ENCODE measurements around the gene VAV2.
A peak's percentile ranks its signal among the peaks of the same experiment; 100 is the strongest.

Gene VAV2

GRCh38 chr9:133733796-133734533 is 258.2 kb downstream of the VAV2 start:
- no peak for DNase-seq (ENCODE audit: low read depth in 1 of 2, low spot score in 1 of 2)

- no peak for DNase-seq (ENCODE audit: low read depth in 1 of 2, low spot score in 1 of 2)
These were observed 258.7 kb downstream of the VAV2 start for GRCh38 chr9:133733421-133733795.

GRCh38 chr9:133732639-133733408 is 259.3 kb downstream of the VAV2 start:
- no peak for DNase-seq (ENCODE audit: low read depth in 1 of 2, low spot score in 1 of 2)

- DNase-seq (ENCODE audit: low read depth in 1 of 2, low spot score in 1 of 2) = no peak
These were observed 260.1 kb downstream of the VAV2 start for GRCh38 chr9:133731876-133732638.

GRCh38 chr9:133730994-133731715 is 261.0 kb downstream of the VAV2 start:
- DNase-seq (ENCODE audit: low read depth in 1 of 2, low spot score in 1 of 2) = no peak

GRCh38 chr9:133729617-133730281 is 262.4 kb downstream of the VAV2 start:
- DNase-seq (ENCODE audit: low read depth in 1 of 2, low spot score in 1 of 2) = no peak

- no peak for DNase-seq (ENCODE audit: low read depth in 1 of 2, low spot score in 1 of 2)
These were observed 263.1 kb downstream of the VAV2 start for GRCh38 chr9:133728856-133729616.

- DNase-seq (ENCODE audit: low read depth in 1 of 2, low spot score in 1 of 2) = no peak
These were observed 264.2 kb downstream of the VAV2 start for GRCh38 chr9:133727876-133728441.

- DNase-seq (ENCODE audit: low read depth in 1 of 2, low spot score in 1 of 2) = no peak
These were observed 264.7 kb downstream of the VAV2 start for GRCh38 chr9:133727277-133727875.

- DNase-seq (ENCODE audit: low read depth in 1 of 2, low spot score in 1 of 2) = peak; percentile 37 to 49
These were observed 265.5 kb downstream of the VAV2 start for GRCh38 chr9:133726401-133727276.

- DNase-seq (ENCODE audit: low read depth in 1 of 2, low spot score in 1 of 2) = no peak
These were observed 266.2 kb downstream of the VAV2 start for GRCh38 chr9:133725886-133726285.

- no peak for DNase-seq (ENCODE audit: low read depth in 1 of 2, low spot score in 1 of 2)
These were observed 273.4 kb downstream of the VAV2 start for GRCh38 chr9:133718563-133719315.

- DNase-seq (ENCODE audit: low read depth in 1 of 2, low spot score in 1 of 2) = no peak
These were observed 274.8 kb downstream of the VAV2 start for GRCh38 chr9:133717113-133718031.

GRCh38 chr9:133716564-133717112 is 275.5 kb downstream of the VAV2 start:
- no peak for DNase-seq (ENCODE audit: low read depth in 1 of 2, low spot score in 1 of 2)

- no peak for DNase-seq (ENCODE audit: low read depth in 1 of 2, low spot score in 1 of 2)
These were observed 276.1 kb downstream of the VAV2 start for GRCh38 chr9:133715866-133716563.

All from stimulated activated CD4-positive, alpha-beta T cell treated with anti-CD3 and anti-CD28 coated beads, Interleukin-15, amount 100 ng/mL, for 1 hour (primary cell).